HEK293T (cell line): ENCODE results near the gene SGSM1.

Experiments used
- BHLHE40 ChIP-seq: fragments of 450-650 bp; IDR thresholded peaks from 2 replicates; pipeline ENCODE4 v1.6.1; 2016; ENCODE audit warnings: mild to moderate bottlenecking, moderate library complexity, borderline replicate concordance
- FOXA1 ChIP-seq: fragments of 450-650 bp; IDR thresholded peaks from 2 replicates; pipeline ENCODE4 v1.6.1; 2016; ENCODE audit warnings: mild to moderate bottlenecking
- FOXK2 ChIP-seq: fragments of 450-650 bp; IDR thresholded peaks from 2 replicates; pipeline ENCODE4 v1.6.1; 2016; ENCODE audit warnings: mild to moderate bottlenecking
- FOXM1 ChIP-seq: fragments of 450-650 bp; IDR thresholded peaks from 2 replicates; pipeline ENCODE4 v1.6.1; 2017; ENCODE audit warnings: mild to moderate bottlenecking, borderline replicate concordance
- NFRKB ChIP-seq: fragments of 450-650 bp; IDR thresholded peaks from 2 replicates; pipeline ENCODE4 v1.6.1; 2016; ENCODE audit warnings: mild to moderate bottlenecking, moderate library complexity
- PKNOX1 ChIP-seq: fragments of 450-650 bp; IDR thresholded peaks from 2 replicates; pipeline ENCODE4 v1.6.1; 2016
- SP1 ChIP-seq: fragments of 450-650 bp; IDR thresholded peaks from 2 replicates; pipeline ENCODE4 v1.6.1; 2017
- SUZ12 ChIP-seq: fragments of 450-650 bp; IDR thresholded peaks from 2 replicates; pipeline ENCODE4 v1.6.1; 2016; ENCODE audit warnings: mild to moderate bottlenecking
- TARDBP ChIP-seq: fragments of 450-650 bp; IDR thresholded peaks from 2 replicates; pipeline ENCODE4 v1.6.1; 2016
- ZNF384 ChIP-seq: fragments of 450-650 bp; IDR thresholded peaks from 2 replicates; pipeline ENCODE4 v1.6.1; 2016

DNA sequence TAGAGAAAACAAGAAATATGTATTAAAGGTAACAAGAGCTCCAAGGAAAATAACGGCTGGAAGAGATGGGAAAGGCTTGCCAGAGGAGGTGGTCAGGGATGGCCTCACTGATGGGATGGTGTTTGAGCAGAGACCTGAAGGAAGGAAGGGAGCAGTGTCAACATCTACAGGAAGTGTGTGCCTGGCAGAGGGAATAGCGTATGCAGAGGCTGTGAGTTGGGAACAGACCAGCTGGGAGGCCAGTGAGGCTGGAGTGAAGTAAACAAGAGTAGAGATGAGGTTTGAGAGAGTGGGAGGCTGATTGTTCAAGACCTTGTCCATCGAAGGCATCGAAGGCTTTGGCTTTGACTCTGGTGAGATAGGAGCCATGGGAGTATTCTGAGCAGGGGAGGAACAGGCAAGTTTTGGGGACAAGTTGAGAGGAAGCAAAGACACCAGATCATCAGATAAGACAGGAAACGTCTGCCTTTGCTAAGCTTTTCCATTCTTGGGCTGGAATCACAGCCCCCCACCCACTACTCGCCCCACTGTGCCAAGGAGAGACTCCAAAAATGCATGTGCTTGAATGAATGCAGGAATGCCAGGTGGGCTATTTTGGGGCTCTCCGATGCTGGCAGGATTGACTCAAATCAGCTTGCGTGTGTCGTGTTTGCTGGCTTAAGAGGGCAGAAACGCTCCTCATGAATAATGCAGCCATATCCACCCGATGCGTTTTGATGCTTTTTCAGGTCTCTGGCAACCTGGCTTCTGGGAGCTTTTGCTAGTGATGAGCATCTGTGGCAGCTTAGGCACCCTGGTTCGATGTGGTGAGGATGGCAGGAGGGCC is 7.2 kb downstream of the SGSM1 start:
- TF ChIP-seq FOXM1 (no peak), SP1 (no peak), NFRKB (no peak), FOXA1 (no peak), ZNF384 (no peak), PKNOX1 (no peak), BHLHE40 (no peak), FOXK2 (no peak), SUZ12 (no peak), TARDBP (no peak)
